ENCODE measurements around the gene OSTM1.

Gene OSTM1

GRCh38 chr6:108116546-108117426 is 42.2 kb upstream of the OSTM1 start:
- peaks cover 71 to 95% of the 10 kb centered on the region in 2 donors for H3K27me3 ChIP-seq (ENCODE audit: control insufficient read depth in 1 of 2, insufficient read depth in 2 of 2, low read length in 2 of 2)
- H3K27ac ChIP-seq (ENCODE audit: low read depth, low read length), result no peak overlapping the region
- H3K4me3 ChIP-seq (ENCODE audit: low read depth in 1 of 2, low read length in 2 of 2), result peak overlapping the region; percentile 70 to 85
- H3K4me1 ChIP-seq (ENCODE audit: control insufficient read depth in 1 of 2, insufficient read depth in 2 of 2, low read length in 2 of 2), result peaks cover 34 to 48% of the 10 kb centered on the region in 2 donors
- H3K36me3 ChIP-seq (ENCODE audit: control insufficient read depth in 1 of 2, insufficient read depth in 2 of 2, low read length in 2 of 2), result no peaks in the 10 kb centered on the region
- no peaks in the 10 kb centered on the region for H3K9me3 ChIP-seq (ENCODE audit: control insufficient read depth in 1 of 2, low read length in 2 of 2)
- no peak overlapping the region for H3K9ac ChIP-seq (ENCODE audit: low read depth in 1 of 2, low read length in 2 of 2)

GRCh38 chr6:108115598-108116058 is 41.1 kb upstream of the OSTM1 start:
- peaks cover 34 to 48% of the 10 kb centered on the region in 2 donors for H3K4me1 ChIP-seq (ENCODE audit: control insufficient read depth in 1 of 2, insufficient read depth in 2 of 2, low read length in 2 of 2)
- no peaks in the 10 kb centered on the region for H3K9me3 ChIP-seq (ENCODE audit: control insufficient read depth in 1 of 2, low read length in 2 of 2)
- H3K27ac ChIP-seq (ENCODE audit: low read depth, low read length), result no peak overlapping the region
- H3K9ac ChIP-seq (ENCODE audit: low read depth in 1 of 2, low read length in 2 of 2), result no peak overlapping the region
- peak overlapping the region; percentile 67 to 68 for H3K4me3 ChIP-seq (ENCODE audit: low read depth in 1 of 2, low read length in 2 of 2)
- H3K27me3 ChIP-seq (ENCODE audit: control insufficient read depth in 1 of 2, insufficient read depth in 2 of 2, low read length in 2 of 2), result peaks cover 62 to 89% of the 10 kb centered on the region in 2 donors
- no peaks in the 10 kb centered on the region for H3K36me3 ChIP-seq (ENCODE audit: control insufficient read depth in 1 of 2, insufficient read depth in 2 of 2, low read length in 2 of 2)

GRCh38 chr6:108114841-108115597 is 40.5 kb upstream of the OSTM1 start:
- peak overlapping the region in 1 of 2 donors; percentile 38 for H3K9ac ChIP-seq (ENCODE audit: low read depth in 1 of 2, low read length in 2 of 2)
- H3K27me3 ChIP-seq (ENCODE audit: control insufficient read depth in 1 of 2, insufficient read depth in 2 of 2, low read length in 2 of 2), result peaks cover 59 to 84% of the 10 kb centered on the region in 2 donors
- no peaks in the 10 kb centered on the region for H3K9me3 ChIP-seq (ENCODE audit: control insufficient read depth in 1 of 2, low read length in 2 of 2)
- no peaks in the 10 kb centered on the region for H3K36me3 ChIP-seq (ENCODE audit: control insufficient read depth in 1 of 2, insufficient read depth in 2 of 2, low read length in 2 of 2)
- no peak overlapping the region for H3K27ac ChIP-seq (ENCODE audit: low read depth, low read length)
- H3K4me3 ChIP-seq (ENCODE audit: low read depth in 1 of 2, low read length in 2 of 2), result peak overlapping the region; percentile 67 to 68
- peaks cover 34 to 48% of the 10 kb centered on the region in 2 donors for H3K4me1 ChIP-seq (ENCODE audit: control insufficient read depth in 1 of 2, insufficient read depth in 2 of 2, low read length in 2 of 2)

DNA sequence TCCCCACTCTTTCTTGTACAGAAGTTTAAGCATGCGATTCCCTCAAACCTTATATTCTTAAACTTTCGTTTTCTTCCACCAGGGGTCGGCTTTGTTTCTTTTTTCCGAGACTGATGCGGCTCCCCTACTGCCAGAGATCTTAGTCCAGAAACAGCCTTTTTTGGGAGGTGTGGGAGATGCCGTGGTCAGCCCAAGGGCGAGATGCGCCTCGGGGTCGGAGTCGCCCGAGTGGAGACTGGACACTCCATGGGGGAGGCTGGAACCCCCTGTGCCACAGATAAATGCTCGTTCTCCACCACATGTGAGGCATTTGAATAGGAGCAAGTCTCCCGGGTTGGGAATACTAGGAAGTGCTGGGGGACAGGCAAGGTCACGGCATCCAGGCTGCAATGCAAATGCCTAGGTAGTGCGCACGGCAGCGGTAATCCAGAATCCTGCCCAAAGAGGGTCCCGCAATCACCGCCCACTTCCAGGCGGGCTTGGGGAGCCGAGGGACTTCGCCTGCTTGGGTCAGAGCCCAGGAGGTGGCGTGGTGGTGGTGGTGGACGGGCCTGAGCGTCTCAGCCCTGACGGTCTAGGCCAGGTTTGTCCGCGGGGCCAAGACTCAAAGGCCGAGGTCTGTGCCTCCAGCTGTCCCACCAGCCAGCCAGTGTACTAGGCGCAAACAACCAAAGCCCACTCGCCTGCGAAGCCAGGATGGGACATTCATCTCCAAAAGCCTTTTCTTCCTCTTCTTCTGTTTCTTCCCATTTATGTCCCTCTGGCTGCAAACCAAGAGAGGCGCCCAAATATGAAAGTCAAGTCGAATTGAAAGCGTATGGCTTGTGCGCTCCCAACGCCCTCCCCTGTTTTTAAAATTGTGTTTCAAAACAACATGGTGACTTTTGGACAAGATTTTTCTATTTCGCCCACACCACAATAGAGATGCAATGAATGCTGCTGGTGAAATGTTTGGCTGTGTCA is 39.3 kb upstream of the OSTM1 start:
- H3K27me3 ChIP-seq (ENCODE audit: control insufficient read depth in 1 of 2, insufficient read depth in 2 of 2, low read length in 2 of 2), result peaks cover 49 to 76% of the 10 kb centered on the region in 2 donors
- H3K9ac ChIP-seq (ENCODE audit: low read depth in 1 of 2, low read length in 2 of 2), result peak overlapping the region in 1 of 2 donors; percentile 12
- peak overlapping the region; percentile 36 to 51 for H3K4me3 ChIP-seq (ENCODE audit: low read depth in 1 of 2, low read length in 2 of 2)
- H3K9me3 ChIP-seq (ENCODE audit: control insufficient read depth in 1 of 2, low read length in 2 of 2), result no peaks in the 10 kb centered on the region
- no peaks in the 10 kb centered on the region for H3K36me3 ChIP-seq (ENCODE audit: control insufficient read depth in 1 of 2, insufficient read depth in 2 of 2, low read length in 2 of 2)
- no peak overlapping the region for H3K27ac ChIP-seq (ENCODE audit: low read depth, low read length)
- peaks cover 26 to 41% of the 10 kb centered on the region in 2 donors for H3K4me1 ChIP-seq (ENCODE audit: control insufficient read depth in 1 of 2, insufficient read depth in 2 of 2, low read length in 2 of 2)

DNA sequence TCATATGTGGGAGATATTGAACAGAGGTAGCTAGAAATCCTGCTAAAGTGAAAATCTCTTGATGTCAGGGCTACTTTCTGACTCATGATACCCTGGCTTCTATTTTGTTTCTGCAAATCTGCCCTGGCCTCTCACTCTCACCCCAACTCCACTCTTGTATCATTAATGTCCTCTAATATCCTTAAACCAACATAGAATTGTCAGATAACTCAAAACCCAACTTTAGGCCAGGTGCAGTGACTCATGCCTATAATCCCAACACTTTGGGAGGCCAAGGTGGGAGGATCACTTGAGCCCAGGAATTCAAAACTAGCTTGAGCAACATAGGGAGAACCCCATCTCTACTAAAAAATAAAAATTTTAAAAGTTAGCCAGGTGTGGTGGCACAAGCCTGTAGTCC is 33.8 kb upstream of the OSTM1 start:
- H3K27ac ChIP-seq (ENCODE audit: low read depth, low read length), result no peak overlapping the region
- H3K9me3 ChIP-seq (ENCODE audit: control insufficient read depth in 1 of 2, low read length in 2 of 2), result no peaks in the 10 kb centered on the region
- H3K4me3 ChIP-seq (ENCODE audit: low read depth in 1 of 2, low read length in 2 of 2), result no peak overlapping the region
- no peak overlapping the region for H3K9ac ChIP-seq (ENCODE audit: low read depth in 1 of 2, low read length in 2 of 2)
- H3K27me3 ChIP-seq (ENCODE audit: control insufficient read depth in 1 of 2, insufficient read depth in 2 of 2, low read length in 2 of 2), result peaks cover 0 to 24% of the 10 kb centered on the region in 2 donors
- H3K4me1 ChIP-seq (ENCODE audit: control insufficient read depth in 1 of 2, insufficient read depth in 2 of 2, low read length in 2 of 2), result no peaks in the 10 kb centered on the region
- H3K36me3 ChIP-seq (ENCODE audit: control insufficient read depth in 1 of 2, insufficient read depth in 2 of 2, low read length in 2 of 2), result no peaks in the 10 kb centered on the region

- H3K9me3 ChIP-seq (ENCODE audit: control insufficient read depth in 1 of 2, low read length in 2 of 2), result no peaks in the 10 kb centered on the region
- H3K4me1 ChIP-seq (ENCODE audit: control insufficient read depth in 1 of 2, insufficient read depth in 2 of 2, low read length in 2 of 2), result no peaks in the 10 kb centered on the region
- peaks cover 0 to 12% of the 10 kb centered on the region in 2 donors for H3K27me3 ChIP-seq (ENCODE audit: control insufficient read depth in 1 of 2, insufficient read depth in 2 of 2, low read length in 2 of 2)
- H3K4me3 ChIP-seq (ENCODE audit: low read depth in 1 of 2, low read length in 2 of 2), result no peak overlapping the region
- H3K36me3 ChIP-seq (ENCODE audit: control insufficient read depth in 1 of 2, insufficient read depth in 2 of 2, low read length in 2 of 2), result no peaks in the 10 kb centered on the region
- no peak overlapping the region for H3K9ac ChIP-seq (ENCODE audit: low read depth in 1 of 2, low read length in 2 of 2)
- H3K27ac ChIP-seq (ENCODE audit: low read depth, low read length), result no peak overlapping the region
Measured at GRCh38 chr6:108107102-108107501, 32.6 kb upstream of the OSTM1 start.

DNA sequence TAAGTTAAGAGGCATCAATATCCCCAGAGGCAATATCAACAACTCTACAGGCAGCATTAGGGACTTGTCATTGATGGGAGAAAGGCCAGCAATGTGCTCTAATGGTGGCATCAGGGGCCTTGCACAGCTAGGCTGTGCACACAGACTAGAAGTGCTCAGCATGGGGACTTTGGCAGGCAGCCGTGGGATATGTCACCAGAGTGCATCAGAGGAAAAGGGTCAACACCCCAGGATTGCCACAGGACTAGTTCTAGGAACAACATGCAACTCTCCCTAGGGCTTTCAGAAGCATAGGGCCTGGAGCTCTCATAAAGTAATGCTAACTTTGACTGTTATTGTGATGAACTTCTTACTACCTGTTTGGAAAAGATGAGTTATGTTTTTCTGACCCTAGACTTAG is 32.2 kb upstream of the OSTM1 start:
- no peak overlapping the region for H3K27ac ChIP-seq (ENCODE audit: low read depth, low read length)
- H3K27me3 ChIP-seq (ENCODE audit: control insufficient read depth in 1 of 2, insufficient read depth in 2 of 2, low read length in 2 of 2), result peaks cover 0 to 10% of the 10 kb centered on the region in 2 donors
- no peaks in the 10 kb centered on the region for H3K4me1 ChIP-seq (ENCODE audit: control insufficient read depth in 1 of 2, insufficient read depth in 2 of 2, low read length in 2 of 2)
- no peaks in the 10 kb centered on the region for H3K9me3 ChIP-seq (ENCODE audit: control insufficient read depth in 1 of 2, low read length in 2 of 2)
- H3K36me3 ChIP-seq (ENCODE audit: control insufficient read depth in 1 of 2, insufficient read depth in 2 of 2, low read length in 2 of 2), result no peaks in the 10 kb centered on the region
- no peak overlapping the region for H3K4me3 ChIP-seq (ENCODE audit: low read depth in 1 of 2, low read length in 2 of 2)
- H3K9ac ChIP-seq (ENCODE audit: low read depth in 1 of 2, low read length in 2 of 2), result no peak overlapping the region

- Histone ChIP-seq H3K9me3 (ENCODE audit: control insufficient read depth in 1 of 2, low read length in 2 of 2) (no peaks in the 10 kb centered on the region), H3K36me3 (ENCODE audit: control insufficient read depth in 1 of 2, insufficient read depth in 2 of 2, low read length in 2 of 2) (no peaks in the 10 kb centered on the region), H3K27ac (ENCODE audit: low read depth, low read length) (no peak overlapping the region), H3K9ac (ENCODE audit: low read depth in 1 of 2, low read length in 2 of 2) (no peak overlapping the region), H3K4me3 (ENCODE audit: low read depth in 1 of 2, low read length in 2 of 2) (no peak overlapping the region), H3K27me3 (ENCODE audit: control insufficient read depth in 1 of 2, insufficient read depth in 2 of 2, low read length in 2 of 2) (peaks cover 0 to 8% of the 10 kb centered on the region in 2 donors), H3K4me1 (ENCODE audit: control insufficient read depth in 1 of 2, insufficient read depth in 2 of 2, low read length in 2 of 2) (no peaks in the 10 kb centered on the region)
Measured at GRCh38 chr6:108106261-108106660, 31.7 kb upstream of the OSTM1 start.

DNA sequence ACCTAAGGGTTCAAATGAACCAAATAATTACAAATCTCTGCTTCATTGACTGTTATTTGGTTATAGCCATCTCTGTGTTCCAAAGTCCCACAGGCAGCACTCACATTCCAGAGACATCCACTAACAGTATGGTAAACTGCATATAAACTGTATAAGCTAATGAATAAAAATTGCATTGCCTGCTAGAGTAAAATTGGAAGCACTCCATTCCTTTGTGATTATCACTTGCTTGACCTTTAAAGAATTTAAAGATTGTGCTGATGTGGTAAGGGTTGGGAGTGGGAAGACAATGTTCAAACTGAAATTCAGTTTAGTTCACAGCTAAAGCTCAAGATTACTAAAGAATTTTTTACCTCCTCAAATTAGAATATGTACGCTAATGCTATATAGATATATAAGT is 31.0 kb upstream of the OSTM1 start:
- Histone ChIP-seq H3K9me3 (ENCODE audit: control insufficient read depth in 1 of 2, low read length in 2 of 2) (no peaks in the 10 kb centered on the region), H3K36me3 (ENCODE audit: control insufficient read depth in 1 of 2, insufficient read depth in 2 of 2, low read length in 2 of 2) (no peaks in the 10 kb centered on the region), H3K4me1 (ENCODE audit: control insufficient read depth in 1 of 2, insufficient read depth in 2 of 2, low read length in 2 of 2) (no peaks in the 10 kb centered on the region), H3K27ac (ENCODE audit: low read depth, low read length) (no peak overlapping the region), H3K27me3 (ENCODE audit: control insufficient read depth in 1 of 2, insufficient read depth in 2 of 2, low read length in 2 of 2) (peaks cover 0 to 4% of the 10 kb centered on the region in 2 donors), H3K4me3 (ENCODE audit: low read depth in 1 of 2, low read length in 2 of 2) (no peak overlapping the region), H3K9ac (ENCODE audit: low read depth in 1 of 2, low read length in 2 of 2) (no peak overlapping the region)
